GM19099 (cell line): ENCODE measurements around the gene ZNF512.

ENCODE experiments used
- POLR2A ChIP-seq: IDR thresholded peaks from 3 replicates; pipeline ENCODE4 v1.6.1; 2011; ENCODE audit warnings: low read depth; ENCODE audit not compliant: insufficient read length; ENCODE audit errors: extremely low read depth

Gene ZNF512

DNA sequence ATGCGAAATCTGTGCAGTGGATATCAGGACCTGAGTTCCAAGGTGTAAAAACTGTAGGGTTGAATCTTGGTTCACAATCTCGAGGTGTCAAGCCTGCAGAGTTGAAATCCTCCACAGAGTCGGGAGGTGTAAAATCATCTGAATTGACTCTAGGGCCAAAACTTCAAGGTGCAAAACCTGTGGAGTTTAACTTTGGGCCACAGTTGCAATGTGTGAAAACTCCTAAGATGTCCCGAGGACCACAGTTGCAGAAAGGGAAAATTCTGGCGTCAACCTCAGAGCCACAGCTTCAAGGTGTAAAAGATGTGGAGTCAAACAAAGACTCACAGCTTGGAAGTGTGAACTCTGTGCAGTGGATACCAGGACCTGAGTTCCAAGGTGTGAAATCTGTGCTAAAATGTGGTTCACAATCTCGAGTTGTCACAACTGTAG lies 9.8 kb upstream of the ZNF512 start:
- TF ChIP-seq POLR2A, result no peak

DNA sequence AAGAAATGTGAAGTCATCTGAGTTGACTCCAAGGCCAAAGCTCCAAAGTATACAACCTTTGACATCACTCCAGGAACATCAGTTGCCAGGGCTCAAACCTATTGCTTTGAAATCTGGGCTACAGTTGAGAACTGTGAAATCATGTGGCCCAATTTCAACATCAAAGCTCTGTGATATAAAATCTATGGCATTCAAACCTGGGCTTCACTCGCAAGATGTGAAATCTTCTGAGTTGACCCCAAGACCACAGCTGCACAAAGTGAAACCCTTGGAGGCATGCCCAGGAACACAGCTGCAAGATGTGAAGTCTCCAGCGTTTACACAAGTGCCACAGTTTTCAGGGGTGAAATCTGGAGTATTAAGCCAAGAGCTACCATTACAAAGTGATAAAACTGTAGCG lies 9.4 kb upstream of the ZNF512 start:
- no peak for TF ChIP-seq POLR2A

DNA sequence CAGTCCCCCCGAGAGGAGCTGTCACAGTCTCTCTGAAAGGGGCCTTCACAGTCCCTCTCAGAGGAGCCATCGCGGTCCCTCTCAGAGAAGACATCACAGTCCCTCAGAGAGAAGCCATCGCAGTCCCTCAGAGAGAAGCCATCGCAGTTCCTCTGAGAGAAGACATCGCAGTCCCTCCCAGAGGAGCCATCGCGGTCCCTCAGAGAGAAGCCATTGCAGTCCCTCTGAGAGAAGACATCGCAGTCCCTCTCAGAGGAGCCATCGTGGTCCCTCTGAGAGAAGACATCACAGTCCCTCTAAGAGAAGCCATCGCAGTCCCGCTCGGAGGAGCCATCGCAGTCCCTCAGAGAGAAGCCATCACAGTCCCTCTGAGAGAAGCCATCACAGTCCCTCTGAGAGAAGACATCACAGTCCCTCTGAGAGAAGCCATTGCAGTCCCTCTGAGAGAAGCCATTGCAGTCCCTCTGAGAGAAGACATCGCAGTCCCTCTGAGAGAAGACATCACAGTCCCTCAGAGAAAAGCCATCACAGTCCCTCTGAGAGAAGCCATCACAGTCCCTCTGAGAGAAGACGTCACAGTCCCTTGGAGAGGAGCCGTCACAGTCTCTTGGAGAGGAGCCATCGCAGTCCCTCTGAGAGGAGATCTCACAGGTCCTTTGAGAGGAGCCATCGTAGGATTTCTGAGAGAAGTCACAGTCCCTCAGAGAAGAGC lies 1.3 kb upstream of the ZNF512 start:
- no peak for TF ChIP-seq POLR2A

DNA sequence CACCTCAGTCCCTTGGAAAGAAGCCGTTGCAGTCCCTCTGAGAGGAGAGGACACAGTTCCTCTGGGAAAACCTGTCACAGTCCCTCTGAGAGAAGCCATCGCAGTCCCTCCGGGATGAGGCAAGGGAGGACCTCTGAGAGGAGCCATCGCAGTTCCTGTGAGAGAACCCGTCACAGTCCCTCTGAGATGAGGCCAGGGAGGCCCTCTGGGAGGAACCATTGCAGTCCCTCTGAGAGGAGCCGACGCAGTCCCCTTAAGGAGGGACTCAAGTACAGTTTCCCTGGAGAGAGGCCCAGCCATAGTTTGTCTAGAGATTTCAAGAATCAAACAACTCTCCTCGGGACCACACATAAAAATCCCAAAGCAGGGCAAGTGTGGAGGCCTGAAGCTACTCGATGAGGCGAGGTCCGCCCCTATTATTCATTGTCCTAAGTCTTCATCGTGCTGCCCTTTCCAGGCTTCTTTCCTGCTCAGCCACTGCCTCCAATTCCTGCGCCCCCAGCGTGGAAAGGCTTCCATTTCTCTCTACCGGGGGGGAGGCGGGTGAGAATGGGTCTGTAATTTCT lies 630 bp upstream of the ZNF512 start:
- TF ChIP-seq POLR2A, result no peak

DNA sequence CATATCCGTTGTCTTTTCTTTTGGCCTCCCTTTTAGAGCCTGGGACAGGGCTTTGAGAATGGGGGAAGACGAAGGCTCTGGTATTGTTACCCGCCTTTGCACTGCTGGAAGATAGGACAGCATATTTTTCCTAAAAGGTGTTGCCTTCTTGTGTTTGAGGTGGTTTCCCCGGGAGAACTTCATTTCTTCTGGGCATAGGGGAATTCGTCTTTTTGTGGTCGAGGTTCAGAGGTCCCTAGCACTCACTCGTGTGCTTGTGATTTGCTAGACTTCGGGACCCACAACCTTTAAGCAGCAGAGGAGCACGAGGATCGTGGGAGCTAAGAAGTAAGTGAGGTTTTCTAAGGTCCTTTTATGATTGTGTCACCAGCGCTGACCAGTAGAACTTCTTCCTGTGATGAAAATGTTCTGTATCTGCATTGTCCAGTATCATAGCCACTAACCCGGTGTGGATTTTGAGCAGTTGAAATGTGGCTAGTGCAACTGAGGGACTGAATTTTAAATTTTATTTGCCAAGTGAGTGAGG lies 611 bp downstream of the ZNF512 start:
- no peak for TF ChIP-seq POLR2A

DNA sequence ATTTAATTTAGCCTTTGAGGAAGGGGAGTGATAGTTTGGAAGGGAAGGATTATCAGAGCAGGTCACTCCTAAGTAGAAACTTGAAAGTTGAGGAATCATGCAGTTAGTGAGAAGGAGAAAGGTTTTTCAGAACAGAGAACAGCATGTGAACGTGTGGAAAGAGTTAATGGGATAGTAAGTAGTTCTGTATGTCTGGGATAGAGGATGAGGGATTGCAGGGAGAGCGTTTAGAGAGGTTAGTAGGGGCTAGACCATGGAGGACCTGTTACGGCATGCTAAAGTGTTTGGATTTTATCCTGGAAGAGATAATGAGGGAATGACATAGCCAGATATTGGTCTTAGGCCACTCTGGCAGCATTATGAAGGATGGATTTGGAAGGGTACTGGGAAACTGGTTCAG lies 1.8 kb downstream of the ZNF512 start:
- TF ChIP-seq POLR2A, result no peak

DNA sequence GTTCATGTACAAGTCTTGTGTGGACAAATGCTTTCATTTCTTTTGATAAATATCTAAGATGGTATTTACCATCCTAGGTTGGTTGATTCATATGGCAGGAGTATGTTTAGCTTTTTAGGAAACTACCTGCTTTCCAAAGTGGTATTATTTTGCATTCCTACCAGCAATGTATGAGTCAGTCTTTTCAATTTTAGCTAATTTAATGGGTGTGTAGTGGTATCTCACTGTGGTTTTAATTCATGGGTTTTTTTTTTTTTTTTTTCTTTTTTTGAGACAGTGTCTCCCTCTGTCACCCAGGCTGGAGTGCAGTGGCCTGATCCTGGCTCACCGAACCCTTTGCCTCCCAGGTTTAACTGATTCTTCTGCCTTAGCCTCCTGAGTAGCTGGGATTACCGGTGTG lies 4.2 kb downstream of the ZNF512 start:
- no peak for TF ChIP-seq POLR2A

DNA sequence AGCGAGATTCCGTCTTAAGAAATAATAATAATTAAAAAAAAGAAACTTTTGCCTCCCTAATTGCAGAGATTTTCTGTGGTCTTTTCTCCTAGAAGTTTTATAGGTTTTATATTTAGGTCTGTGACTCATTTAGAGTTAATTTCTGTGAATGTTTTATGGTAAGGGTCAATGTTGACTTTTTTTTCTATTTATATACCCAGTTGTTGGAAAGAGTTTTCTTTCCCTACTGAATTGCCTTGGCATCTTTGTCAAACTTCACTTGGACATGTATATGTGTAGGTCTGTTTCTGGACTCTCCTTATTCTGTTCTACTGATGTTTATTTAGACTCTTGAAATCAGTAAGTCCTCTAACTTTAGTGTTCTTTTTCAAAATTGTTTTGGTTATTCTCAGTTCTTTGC lies 5.5 kb downstream of the ZNF512 start:
- no peak for TF ChIP-seq POLR2A

DNA sequence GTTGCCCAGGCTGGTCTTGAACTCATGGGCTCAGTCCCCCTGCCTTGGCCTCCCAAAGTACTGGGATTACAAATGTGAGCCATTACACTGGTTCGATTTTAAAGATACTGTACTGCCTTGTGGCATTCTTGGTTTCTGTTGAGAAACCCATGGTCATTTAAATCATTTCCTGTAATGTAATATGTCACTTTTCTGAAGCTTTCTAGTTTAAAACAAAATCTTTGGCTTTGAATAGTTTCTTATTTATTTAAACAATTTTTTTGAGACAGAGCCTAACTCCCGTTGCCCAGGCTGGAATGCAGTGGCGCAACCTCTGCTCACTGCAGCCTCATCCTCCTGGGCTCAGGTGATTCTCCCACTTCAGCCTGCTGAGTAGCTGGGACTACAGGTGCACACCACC lies 8.9 kb downstream of the ZNF512 start:
- no peak for TF ChIP-seq POLR2A

DNA sequence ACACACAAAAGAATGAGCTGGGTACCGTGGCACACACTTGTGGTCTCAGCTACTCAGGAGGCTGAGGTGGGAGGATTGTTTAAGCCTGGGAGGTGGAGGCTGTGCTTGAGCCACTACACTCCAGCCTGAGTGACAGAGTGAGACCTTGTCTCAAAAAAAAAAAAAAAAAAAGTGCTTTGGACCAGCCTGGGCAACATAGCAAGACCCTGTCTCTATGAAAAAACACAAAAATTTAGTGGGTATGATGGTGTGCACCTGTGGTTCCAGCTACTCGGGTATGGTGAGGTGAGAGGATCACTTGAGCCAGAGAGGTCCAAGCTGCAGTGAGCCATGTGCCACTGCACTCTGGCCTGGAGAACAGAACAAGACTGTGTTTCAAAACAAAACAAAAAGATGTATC lies 10.4 kb downstream of the ZNF512 start:
- TF ChIP-seq POLR2A, result no peak

DNA sequence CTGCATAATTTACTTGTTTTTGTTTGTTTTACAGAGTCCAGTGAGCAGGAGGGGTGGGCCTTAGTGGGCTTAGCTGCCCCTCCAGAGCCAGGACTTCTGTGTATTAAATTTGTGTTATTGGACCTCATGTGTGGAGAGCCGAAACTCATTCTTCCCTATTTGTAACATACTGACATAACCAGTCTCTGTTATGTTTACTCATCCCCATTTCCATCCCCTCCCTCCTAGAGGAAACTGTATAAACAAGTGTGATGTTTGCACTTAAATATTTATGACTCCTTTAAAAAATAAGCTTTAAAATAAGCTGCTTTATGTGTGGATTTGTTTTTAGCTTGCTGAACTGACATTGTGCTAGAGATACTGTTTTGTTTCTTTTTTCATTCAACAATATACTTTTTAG lies 13.8 kb downstream of the ZNF512 start:
- TF ChIP-seq POLR2A, result no peak

DNA sequence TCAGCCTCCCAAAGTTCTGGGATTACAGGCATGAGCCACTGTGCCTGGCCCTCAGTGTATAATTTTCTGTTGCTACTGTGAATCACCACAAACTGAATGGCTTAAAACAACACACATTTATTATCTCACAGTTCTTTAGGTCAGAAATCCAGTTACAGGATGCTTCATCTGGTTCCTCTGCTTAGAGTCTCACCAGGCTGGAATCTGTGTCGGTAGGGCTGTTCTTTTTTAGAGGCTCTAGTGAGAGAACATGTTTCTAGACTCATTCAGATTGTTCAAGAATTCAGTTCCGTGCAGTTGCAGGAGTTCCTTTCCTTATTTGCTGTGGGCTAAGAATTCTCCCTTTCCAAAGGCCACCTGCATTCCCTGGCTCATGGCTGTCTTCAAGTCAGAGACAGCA lies 23.8 kb downstream of the ZNF512 start:
- no peak for TF ChIP-seq POLR2A

DNA sequence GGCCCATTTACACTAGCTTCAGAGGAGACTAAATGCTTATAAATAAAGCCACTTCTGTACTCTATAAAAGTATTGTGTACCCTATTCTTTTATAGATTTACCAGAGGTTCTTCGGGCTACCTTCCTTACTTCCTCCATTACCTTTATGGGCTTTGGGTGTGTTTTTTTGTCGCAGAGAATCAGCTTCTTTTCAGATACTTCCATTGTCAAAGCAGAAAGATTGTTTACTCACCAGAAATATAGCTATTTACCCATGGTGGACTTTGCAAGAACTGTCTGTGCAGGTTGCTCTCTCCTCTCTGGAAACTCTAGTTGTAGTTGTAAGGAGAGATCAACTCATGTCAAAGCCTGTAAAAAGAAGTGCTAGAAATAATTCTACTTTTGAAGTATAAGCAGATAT lies 31.1 kb downstream of the ZNF512 start:
- no peak for TF ChIP-seq POLR2A

DNA sequence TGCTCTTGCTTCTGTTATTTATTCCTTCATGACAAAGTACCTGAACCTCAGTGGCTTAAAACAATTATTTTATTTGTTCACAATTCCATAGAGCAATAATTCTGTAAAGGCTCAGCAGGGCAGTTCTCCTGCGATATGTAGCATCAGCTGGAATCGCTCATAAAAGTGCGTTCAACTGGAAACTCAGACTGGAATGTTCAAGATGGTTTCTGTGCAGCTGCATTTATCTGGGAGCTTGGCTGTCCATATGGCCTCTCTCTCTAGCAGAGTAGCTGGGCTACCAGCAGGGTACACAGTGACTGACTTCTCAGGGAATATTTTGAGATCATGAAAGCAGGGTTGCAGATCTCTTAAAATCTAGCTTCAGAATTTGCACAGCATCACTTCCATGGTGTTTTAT lies 32.5 kb downstream of the ZNF512 start:
- TF ChIP-seq POLR2A, result no peak

DNA sequence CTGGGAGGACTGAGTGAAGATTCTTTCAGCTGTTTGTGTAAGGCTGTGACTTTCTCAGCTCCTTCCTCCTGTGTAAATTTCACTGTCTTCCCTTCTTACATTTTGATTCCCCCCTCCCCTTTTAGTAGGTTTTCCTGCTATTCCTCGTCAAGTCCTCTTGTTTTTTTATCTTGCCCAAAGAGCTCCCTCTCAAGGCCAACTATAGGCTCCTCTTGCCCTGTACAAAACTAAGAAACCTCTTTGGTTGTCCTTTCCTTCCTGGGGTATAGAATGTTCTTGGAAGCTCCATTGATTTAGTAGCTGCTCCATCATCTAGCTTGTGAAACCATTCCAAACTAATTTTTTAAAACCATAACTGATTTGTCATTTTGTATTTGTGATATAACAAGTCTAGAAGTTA lies 38.7 kb downstream of the ZNF512 start:
- TF ChIP-seq POLR2A, result no peak

DNA sequence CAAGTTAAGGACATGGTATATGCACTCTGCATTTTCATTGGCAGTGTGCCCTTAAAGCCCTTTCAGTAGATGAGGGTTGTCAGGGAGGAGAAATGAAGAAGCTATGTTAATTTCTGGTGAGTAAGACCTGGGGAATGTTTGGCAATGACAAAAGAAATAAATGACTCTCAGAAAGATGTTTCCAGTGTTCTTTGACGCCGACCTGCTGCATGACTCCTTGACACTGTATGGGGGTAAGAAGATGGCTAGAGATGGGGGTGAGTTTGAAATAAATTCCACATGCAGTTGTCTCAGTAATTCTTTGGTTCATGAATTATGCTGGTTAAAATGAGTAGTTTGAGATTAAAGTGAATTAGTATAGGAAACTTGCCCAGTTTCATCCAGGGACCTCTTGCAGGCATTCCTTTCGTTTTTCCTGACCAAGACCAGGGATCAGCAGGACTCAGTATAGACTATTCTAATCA lies 40.1 kb downstream of the ZNF512 start:
- TF ChIP-seq POLR2A, result no peak

DNA sequence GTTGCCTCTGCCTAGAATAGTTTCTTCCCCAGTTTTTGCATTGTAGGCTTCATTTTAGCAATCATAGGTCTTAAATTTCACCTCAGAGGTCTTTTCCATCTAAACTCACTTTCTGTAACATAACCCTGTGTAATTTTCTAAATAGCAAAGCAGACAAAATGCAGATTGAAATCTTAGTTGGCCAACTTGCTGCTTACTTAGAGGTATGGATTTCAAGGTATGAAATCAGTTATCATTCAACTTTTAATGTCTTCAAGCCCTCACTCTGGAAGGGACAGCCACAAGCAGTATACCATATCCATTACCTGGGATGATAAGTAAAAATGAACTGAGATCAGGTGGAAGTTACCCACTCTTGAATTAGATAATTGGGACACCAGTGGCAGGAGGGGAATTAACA lies 42.1 kb downstream of the ZNF512 start:
- no peak for TF ChIP-seq POLR2A

DNA sequence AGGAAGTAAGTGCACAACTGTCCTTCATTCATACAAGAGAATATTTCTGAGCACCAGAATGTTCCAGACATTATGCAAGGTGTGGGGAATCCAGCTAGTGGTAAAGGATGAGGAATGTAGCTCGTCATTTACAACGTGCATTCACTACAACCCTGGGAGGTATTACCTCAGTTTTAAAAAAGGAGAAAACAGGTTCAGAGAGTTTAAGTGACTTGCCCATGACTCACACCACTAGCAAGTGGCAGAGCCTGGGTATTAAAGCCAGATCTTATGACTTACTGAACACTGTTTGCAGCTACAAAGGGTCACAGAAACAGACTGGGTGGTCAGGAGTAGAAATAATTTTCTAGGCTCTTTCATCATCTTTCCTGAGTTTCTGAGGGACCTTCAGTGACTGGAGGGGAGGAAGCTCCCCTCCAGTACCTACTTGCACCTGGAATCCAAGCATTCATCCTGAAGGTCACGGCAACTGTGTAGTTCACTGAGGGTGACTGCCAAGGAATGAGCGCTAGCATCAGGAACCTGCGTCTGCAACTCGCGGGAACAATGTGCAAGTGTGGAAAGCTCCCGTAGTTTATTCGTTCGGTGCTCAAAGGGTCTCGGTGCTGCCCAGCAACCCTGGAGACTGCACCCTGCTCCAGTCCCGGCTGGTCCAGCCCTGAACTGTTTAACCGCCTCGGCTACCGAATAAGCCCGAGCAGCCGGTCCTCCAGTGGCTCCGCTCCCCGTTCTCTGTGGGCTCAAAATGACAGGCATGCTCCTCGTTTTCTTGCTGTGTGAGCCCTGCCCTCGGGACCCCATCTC lies 45.3 kb downstream of the ZNF512 start:
- TF ChIP-seq POLR2A, result no peak
